HepG2 (cell line): ENCODE measurements around the gene AIFM1. TPM values are rescaled to one million over a fixed set of nuclear protein-coding genes. Genes with fewer than 3 reads are reported as not detected.

ENCODE experiments used
- ATAD3A ChIP-seq: sonication (generic); formaldehyde crosslinking; IDR thresholded peaks from 2 replicates; pipeline ENCODE4 v1.4.0; 2020; ENCODE audit warnings: missing genetic modification reagents
- CAMTA2 ChIP-seq: sonication (generic); formaldehyde crosslinking; IDR thresholded peaks from 2 replicates; pipeline ENCODE4 v1.4.0; 2020; ENCODE audit warnings: mild to moderate bottlenecking, missing genetic modification reagents, borderline replicate concordance
- CCDC6 ChIP-seq: sonication (generic); formaldehyde crosslinking; IDR thresholded peaks from 2 replicates; pipeline ENCODE4 v1.8.1; 2022; ENCODE audit warnings: mild to moderate bottlenecking, missing genetic modification reagents, moderate library complexity
- DMTF1 ChIP-seq: sonication (generic); formaldehyde crosslinking; IDR thresholded peaks from 2 replicates; pipeline ENCODE4 v1.4.0; 2020; ENCODE audit warnings: mild to moderate bottlenecking, missing genetic modification reagents
- DNMT1 ChIP-seq: sonication (generic); formaldehyde crosslinking; IDR thresholded peaks from 2 replicates; pipeline ENCODE4 v1.5.1; 2020; ENCODE audit warnings: mild to moderate bottlenecking, missing genetic modification reagents
- GLMP ChIP-seq: sonication (generic); formaldehyde crosslinking; IDR thresholded peaks from 2 replicates; pipeline ENCODE4 v1.9.0; 2021; ENCODE audit warnings: missing genetic modification reagents, mild to moderate bottlenecking, borderline replicate concordance
- GPN1 ChIP-seq: sonication (generic); formaldehyde crosslinking; IDR thresholded peaks from 2 replicates; pipeline ENCODE4 v1.5.1; 2020; ENCODE audit warnings: missing genetic modification reagents, borderline replicate concordance
- KAT7 ChIP-seq: IDR thresholded peaks from 2 replicates; pipeline ENCODE4 v1.6.1; 2018; ENCODE audit warnings: borderline replicate concordance, missing compliant biosample characterization
- MIER2 ChIP-seq: IDR thresholded peaks from 2 replicates; pipeline ENCODE4 v1.6.1; 2016; ENCODE audit warnings: missing biosample characterization, missing genetic modification reagents
- NCOA1 ChIP-seq: sonication (generic); formaldehyde crosslinking; IDR thresholded peaks from 2 replicates; pipeline ENCODE4 v1.9.0; 2021; ENCODE audit warnings: missing genetic modification reagents
- REPIN1 ChIP-seq: sonication (generic); formaldehyde crosslinking; IDR thresholded peaks from 2 replicates; pipeline ENCODE4 v1.8.0; 2022; ENCODE audit warnings: missing genetic modification reagents, low read depth, mild to moderate bottlenecking, borderline replicate concordance
- RNF2 ChIP-seq: fragments of 450-650 bp; conservative IDR thresholded peaks from 2 replicates; pipeline ENCODE4 v1.6.1; 2016; ENCODE audit warnings: low read depth
- RXRB ChIP-seq: IDR thresholded peaks from 2 replicates; pipeline ENCODE4 v1.6.1; 2016; ENCODE audit warnings: borderline replicate concordance, missing genetic modification reagents, missing compliant biosample characterization
- SAP130 ChIP-seq: IDR thresholded peaks from 2 replicates; pipeline ENCODE4 v1.6.1; 2016; ENCODE audit warnings: low read depth
- SSRP1 ChIP-seq: IDR thresholded peaks from 2 replicates; pipeline ENCODE4 v1.6.1; 2016; ENCODE audit warnings: control low read depth
- TRIM22 ChIP-seq: fragments of 450-650 bp; IDR thresholded peaks from 2 replicates; pipeline ENCODE4 v1.6.1; 2017
- YEATS2 ChIP-seq: sonication (generic); formaldehyde crosslinking; IDR thresholded peaks from 2 replicates; pipeline ENCODE4 v1.4.0; 2020; ENCODE audit warnings: missing genetic modification reagents, borderline replicate concordance
- YEATS4 ChIP-seq: sonication (generic); formaldehyde crosslinking; IDR thresholded peaks from 2 replicates; pipeline ENCODE4 v1.4.0; 2020; ENCODE audit warnings: missing genetic modification reagents, borderline replicate concordance
- ZFP36L2 ChIP-seq: sonication (generic); formaldehyde crosslinking; IDR thresholded peaks from 2 replicates; pipeline ENCODE4 v1.4.0; 2020; ENCODE audit warnings: missing genetic modification reagents
- ZFP62 ChIP-seq: sonication (generic); formaldehyde crosslinking; IDR thresholded peaks from 2 replicates; pipeline ENCODE4 v1.4.0; 2020; ENCODE audit warnings: missing genetic modification reagents
- ZNF292 ChIP-seq: sonication (generic); formaldehyde crosslinking; IDR thresholded peaks from 2 replicates; pipeline ENCODE4 v1.8.1; 2022; ENCODE audit warnings: mild to moderate bottlenecking, low read depth, missing genetic modification reagents, borderline replicate concordance
- ZNF383 ChIP-seq: sonication (generic); formaldehyde crosslinking; IDR thresholded peaks from 2 replicates; pipeline ENCODE4 v1.4.0; 2020; ENCODE audit warnings: missing genetic modification reagents, mild to moderate bottlenecking, borderline replicate concordance
- ZNF451 ChIP-seq: sonication (generic); formaldehyde crosslinking; IDR thresholded peaks from 2 replicates; pipeline ENCODE4 v1.5.0; 2020; ENCODE audit warnings: mild to moderate bottlenecking, missing genetic modification reagents
- ZNF547 ChIP-seq: sonication (generic); formaldehyde crosslinking; IDR thresholded peaks from 2 replicates; pipeline ENCODE4 v1.5.1; 2020; ENCODE audit warnings: mild to moderate bottlenecking, missing genetic modification reagents
- ZNF562 ChIP-seq: sonication (generic); formaldehyde crosslinking; IDR thresholded peaks from 2 replicates; pipeline ENCODE4 v1.8.0; 2022; ENCODE audit warnings: missing genetic modification reagents, borderline replicate concordance
- ZNF639 ChIP-seq: conservative IDR thresholded peaks from 2 replicates; pipeline ENCODE4 v1.6.1; 2018; ENCODE audit warnings: missing genetic modification reagents
- ZNF850 ChIP-seq: sonication (generic); formaldehyde crosslinking; conservative IDR thresholded peaks from 2 replicates; pipeline ENCODE4 v1.9.0; 2021; ENCODE audit warnings: mild to moderate bottlenecking, missing genetic modification reagents
- polyA plus RNA-seq, 8 experiments: library from polyadenylated mRNA; depleted of rRNA in 3 of 8; stranded (reverse) in 7 of 8; unstranded in 1 of 8; fragments of >200 nt; fragmentation: Illumina TruSeq in 4 of 8; extraction: Trizol in 4 of 8; gene quantifications; 2 replicates each; pipeline versions ENCODE4 v1.2.1 to v1.2.3, GENCODE V29; 2011 to 2016; ENCODE audit warnings: low read depth in 4 of 8, missing spikeins in 1 of 8, mixed read lengths in 1 of 8; ENCODE audit not compliant: insufficient read depth in 1 of 8
- total RNA-seq, 5 experiments: library from RNA; depleted of rRNA; stranded (reverse); fragments of >200 nt; fragmentation: Illumina TruSeq; extraction: Trizol; gene quantifications; 2 replicates each; pipeline ENCODE4 v1.2.3, GENCODE V29; 2016; ENCODE audit warnings: low read depth in 1 of 5

The AIFM1 gene
- total and polyA plus RNA-seq, 2 of the 13 experiments (the other 11 are each of a cell fraction or from before 2014, with no cell fraction given) = 42.8 to 46.9 TPM

GRCh38 chrX:130108647-130109428, 56.8 kb downstream of the AIFM1 start (continued):
- TF ChIP-seq DMTF1 (CRISPR knock-in tag) (no peak), REPIN1 (CRISPR knock-in tag) (no peak), CAMTA2 (CRISPR knock-in tag) (no peak), YEATS4 (CRISPR knock-in tag) (no peak), RXRB (CRISPR knock-in tag) (no peak), RNF2 (no peak), YEATS2 (CRISPR knock-in tag) (no peak), TRIM22 (no peak), GLMP (CRISPR knock-in tag) (no peak), ZNF639 (no peak), NCOA1 (CRISPR knock-in tag) (no peak), KAT7 (CRISPR knock-in tag) (no peak), ZNF547 (CRISPR knock-in tag) (no peak), DNMT1 (CRISPR knock-in tag) (no peak), ZFP62 (no peak), ZNF562 (CRISPR knock-in tag) (no peak), MIER2 (CRISPR knock-in tag) (no peak), ZNF451 (CRISPR knock-in tag) (no peak), GPN1 (CRISPR knock-in tag) (no peak), ATAD3A (CRISPR knock-in tag) (no peak), ZNF850 (CRISPR knock-in tag) (no peak), ZNF383 (CRISPR knock-in tag) (no peak), ZNF292 (no peak), CCDC6 (no peak), ZFP36L2 (CRISPR knock-in tag) (no peak), SAP130 (CRISPR knock-in tag) (0 out of 2 replicates have a peak, but pooled peaks have one; percentile 17), SSRP1 (no peak)
